Panc1 (cell line): ENCODE measurements around the gene NKRF.

Source experiments
- CTCF ChIP-seq: fragments of 450-650 bp; IDR thresholded peaks from 2 replicates; pipeline ENCODE4 v1.5.1; 2017; ENCODE audit warnings: mild to moderate bottlenecking
- POLR2AphosphoS5 ChIP-seq: IDR thresholded peaks from 2 replicates; pipeline ENCODE4 v1.6.1; 2012; ENCODE audit warnings: mild to moderate bottlenecking, low read depth, low read length, moderate library complexity

DNA sequence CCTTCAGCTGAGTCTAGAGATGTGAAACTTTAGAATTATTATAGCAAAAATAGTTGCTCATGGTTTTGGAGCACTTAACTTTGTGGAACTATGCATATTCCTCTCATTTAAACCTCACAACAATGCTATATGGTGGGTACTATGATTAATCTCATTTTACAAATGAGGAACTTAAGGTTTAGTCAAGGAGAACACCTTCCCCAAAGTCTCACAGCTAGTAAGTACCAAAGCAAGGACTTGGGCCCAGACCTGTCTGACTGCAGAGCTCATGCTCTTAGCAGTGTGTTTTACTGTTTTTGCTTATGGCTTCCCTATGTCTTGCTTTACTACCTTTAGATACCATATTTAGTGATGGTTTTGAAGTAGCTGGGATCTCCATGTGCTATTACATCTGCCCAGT is 26.8 kb downstream of the NKRF start:
- TF ChIP-seq CTCF (no peak), POLR2AphosphoS5 (no peak)
